Measurements from ENCODE around the gene ACOT7.

Gene ACOT7

GRCh38 chr1:6424000-6424565 lies 30.5 kb upstream of the ACOT7 start:
- DNase-seq: no peak

- DNase-seq: peak; percentile 80
Observed at GRCh38 chr1:6423321-6423999, 29.9 kb upstream of the ACOT7 start.

- DNase-seq: no peak
Observed at GRCh38 chr1:6421266-6421665, 27.7 kb upstream of the ACOT7 start.

- DNase-seq: no peak
Observed at GRCh38 chr1:6420454-6421042, 27.0 kb upstream of the ACOT7 start.

GRCh38 chr1:6419804-6420453 lies 26.4 kb upstream of the ACOT7 start, which contains the start of gene HES2:
Gene HES2, minus strand, starts transcription at chr1:6419919. Its CDS starts 99 bp downstream, at chr1:6419820.
- DNase-seq: no peak

GRCh38 chr1:6419397-6419803 lies 25.8 kb upstream of the ACOT7 start:
- DNase-seq: no peak

GRCh38 chr1:6418668-6419396 lies 25.3 kb upstream of the ACOT7 start:
- no peak for DNase-seq

- no peak for DNase-seq
Observed at GRCh38 chr1:6417961-6418667, 24.5 kb upstream of the ACOT7 start.

- DNase-seq: no peak
Observed at GRCh38 chr1:6416906-6417305, 23.3 kb upstream of the ACOT7 start.

GRCh38 chr1:6416295-6416656 lies 22.7 kb upstream of the ACOT7 start:
- DNase-seq: no peak

- DNase-seq: no peak
Observed at GRCh38 chr1:6414881-6415626, 21.5 kb upstream of the ACOT7 start.

GRCh38 chr1:6414443-6414844 lies 20.9 kb upstream of the ACOT7 start:
- DNase-seq: no peak

- peak; percentile 88 for DNase-seq
Observed at GRCh38 chr1:6412896-6413295, 19.3 kb upstream of the ACOT7 start.

GRCh38 chr1:6410248-6410893 lies 16.8 kb upstream of the ACOT7 start:
- DNase-seq: no peak

- DNase-seq: no peak
Observed at GRCh38 chr1:6409733-6410132, 16.2 kb upstream of the ACOT7 start.

GRCh38 chr1:6409053-6409452 lies 15.5 kb upstream of the ACOT7 start:
- DNase-seq: no peak

- DNase-seq: no peak
Observed at GRCh38 chr1:6408023-6408422, 14.5 kb upstream of the ACOT7 start.

- DNase-seq: no peak
Observed at GRCh38 chr1:6401673-6402072, 8.1 kb upstream of the ACOT7 start.

- no peak for DNase-seq
Observed at GRCh38 chr1:6399294-6399693, 5.7 kb upstream of the ACOT7 start.

GRCh38 chr1:6397844-6398441 lies 4.4 kb upstream of the ACOT7 start:
- no peak for DNase-seq

- no peak for DNase-seq
Observed at GRCh38 chr1:6396998-6397397, 3.4 kb upstream of the ACOT7 start.
